Measurements from ENCODE around the gene SORCS1.

Gene SORCS1

GRCh38 chr10:106534441-106534840 is 630.1 kb downstream of the SORCS1 start:
- no peak overlapping the region for H3K4me3 ChIP-seq (ENCODE audit: low read depth, low read length)
- TF ChIP-seq CTCF (IDR thresholded peaks at IDR 0.05; ENCODE audit: low read depth, low read length) (no peak), MAX (IDR thresholded peaks at IDR 0.05; ENCODE audit: low read depth, low read length) (no peak), MYC (IDR thresholded peaks at IDR 0.05; ENCODE audit: low read depth, low read length) (no peak), POLR2A (IDR thresholded peaks at IDR 0.05; ENCODE audit: extremely low read depth, insufficient read length) (no peak)
- no peak for DNase-seq (ENCODE audit: low read depth)

- no peak overlapping the region for H3K4me3 ChIP-seq (ENCODE audit: low read depth, low read length)
- TF ChIP-seq CTCF (IDR thresholded peaks at IDR 0.05; ENCODE audit: low read depth, low read length) = no peak
- TF ChIP-seq POLR2A (IDR thresholded peaks at IDR 0.05; ENCODE audit: extremely low read depth, insufficient read length) = no peak
- TF ChIP-seq MAX (IDR thresholded peaks at IDR 0.05; ENCODE audit: low read depth, low read length) = no peak
- TF ChIP-seq MYC (IDR thresholded peaks at IDR 0.05; ENCODE audit: low read depth, low read length) = no peak
- DNase-seq (ENCODE audit: low read depth) = no peak
Observed at GRCh38 chr10:106528702-106529101, 635.8 kb downstream of the SORCS1 start.

DNA sequence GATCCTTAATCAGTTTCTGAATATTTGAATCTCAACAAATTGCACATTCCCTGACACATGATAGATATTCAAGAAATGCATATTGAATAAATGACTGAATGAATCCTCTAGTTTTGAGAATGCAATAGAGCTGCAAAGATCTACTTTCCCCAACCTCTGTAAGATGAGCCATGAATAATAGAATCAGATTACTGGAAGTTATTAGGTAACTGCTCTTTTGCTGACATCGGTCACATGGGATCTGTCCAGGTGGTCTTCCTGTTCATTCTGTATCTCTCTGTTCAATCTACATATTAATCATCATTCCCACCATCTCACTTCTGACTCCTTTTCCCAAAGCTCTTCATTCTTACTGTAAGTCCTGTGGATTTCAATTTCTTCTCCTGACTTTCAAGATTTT is 638.7 kb downstream of the SORCS1 start:
- DNase-seq (ENCODE audit: low read depth) = no peak
- H3K4me3 ChIP-seq (ENCODE audit: low read depth, low read length) = no peak overlapping the region
- TF ChIP-seq POLR2A (IDR thresholded peaks at IDR 0.05; ENCODE audit: extremely low read depth, insufficient read length) (no peak), MAX (IDR thresholded peaks at IDR 0.05; ENCODE audit: low read depth, low read length) (no peak), CTCF (IDR thresholded peaks at IDR 0.05; ENCODE audit: low read depth, low read length) (no peak), MYC (IDR thresholded peaks at IDR 0.05; ENCODE audit: low read depth, low read length) (no peak)

All from NB4 (cell line).